GM18499 (cell line): ENCODE data around the gene EI24.
"Not testable (repeated sequence)": the region's sequence is repeated elsewhere in the genome, so short reads cannot be mapped to it uniquely, and the experiment has no call there.

ENCODE experiments used
- ATAC-seq: cut with Tn5 transposase; IDR thresholded peaks from one replicate; pipeline ENCODE4 v1.9.1; 2021; ENCODE audit warnings: moderate number of reproducible peaks; ENCODE audit not compliant: insufficient read depth, unreplicated experiment

EI24 gene

GRCh38 chr11:125568970-125569914 is at the start of gene EI24:
Gene EI24, plus strand, starts transcription at chr11:125569477. Its CDS starts 3,051 bp downstream, at chr11:125572528.
- ATAC-seq = peak; percentile 76

- no peak for ATAC-seq
These were observed 49.1 kb upstream of the EI24 start for GRCh38 chr11:125519860-125520834.

GRCh38 chr11:125525303-125525702 is 44.0 kb upstream of the EI24 start:
- ATAC-seq = no peak

GRCh38 chr11:125532668-125533067 is 36.6 kb upstream of the EI24 start:
- no peak for ATAC-seq

GRCh38 chr11:125535585-125535984 is 33.7 kb upstream of the EI24 start:
- ATAC-seq = no peak

- not testable (repeated sequence) for ATAC-seq
These were observed 32.4 kb upstream of the EI24 start for GRCh38 chr11:125536834-125537233.

- no peak for ATAC-seq
These were observed 26.6 kb upstream of the EI24 start for GRCh38 chr11:125542709-125543108.

GRCh38 chr11:125550780-125551179 is 18.5 kb upstream of the EI24 start:
- ATAC-seq = no peak

GRCh38 chr11:125551835-125552342 is 17.4 kb upstream of the EI24 start:
- ATAC-seq = no peak

- ATAC-seq = no peak
These were observed 16.4 kb upstream of the EI24 start for GRCh38 chr11:125552927-125553326.

- no peak for ATAC-seq
These were observed 15.9 kb upstream of the EI24 start for GRCh38 chr11:125553357-125553756.

GRCh38 chr11:125554038-125554437 is 15.2 kb upstream of the EI24 start:
- no peak for ATAC-seq

GRCh38 chr11:125559888-125560287 is 9.4 kb upstream of the EI24 start:
- no peak for ATAC-seq

GRCh38 chr11:125561924-125562323 is 7.4 kb upstream of the EI24 start:
- no peak for ATAC-seq

GRCh38 chr11:125562430-125562829 is 6.8 kb upstream of the EI24 start:
- no peak for ATAC-seq

GRCh38 chr11:125564357-125564756 is 4.9 kb upstream of the EI24 start:
- no peak for ATAC-seq

GRCh38 chr11:125566235-125566634 is 3.0 kb upstream of the EI24 start:
- no peak for ATAC-seq

- ATAC-seq = no peak
These were observed 791 bp downstream of the EI24 start for GRCh38 chr11:125569915-125570621.

- ATAC-seq = no peak
These were observed 1.7 kb downstream of the EI24 start for GRCh38 chr11:125570952-125571351.

- no peak for ATAC-seq
These were observed 3.6 kb downstream of the EI24 start for GRCh38 chr11:125572916-125573315.
